KMS-11 (cell line): ENCODE measurements around the gene PARP12.

Experiments used
- H2AFZ ChIP-seq: fragments of 200-600 bp; sonication (generic); 2 replicates; pipeline ENCODE4 v1.6.1; 2016; ENCODE audit warnings: antibody characterized with exemption, mixed run types, low read depth
- H3K27ac ChIP-seq: fragments of 200-600 bp; sonication (generic); 2 replicates; pipeline ENCODE4 v1.6.1; 2016; ENCODE audit warnings: mild to moderate bottlenecking, mixed run types
- H3K27me3 ChIP-seq: fragments of 200-600 bp; sonication (generic); 2 replicates; pipeline ENCODE4 v1.6.1; 2017; ENCODE audit warnings: mild to moderate bottlenecking, low read depth, mixed run types, moderate library complexity; ENCODE audit not compliant: insufficient read depth
- H3K36me3 ChIP-seq: fragments of 200-600 bp; sonication (generic); 2 replicates; pipeline ENCODE4 v1.6.1; 2017; ENCODE audit warnings: mild to moderate bottlenecking, mixed run types; ENCODE audit not compliant: insufficient read depth
- H3K4me1 ChIP-seq: fragments of 200-600 bp; sonication (generic); 2 replicates; pipeline ENCODE4 v1.6.1; 2016; ENCODE audit warnings: mild to moderate bottlenecking, low read depth, mixed run types; ENCODE audit not compliant: poor library complexity, severe bottlenecking
- H3K4me2 ChIP-seq: fragments of 200-600 bp; sonication (generic); 2 replicates; pipeline ENCODE4 v1.7.0; 2016; ENCODE audit warnings: mild to moderate bottlenecking, mixed run types
- H3K4me3 ChIP-seq: fragments of 200-600 bp; sonication (generic); IDR thresholded peaks from 2 replicates; pipeline ENCODE4 v1.6.1; 2017; ENCODE audit warnings: low read depth, low read length, mixed read lengths; ENCODE audit not compliant: insufficient read depth
- H3K79me2 ChIP-seq: fragments of 200-600 bp; sonication (generic); 2 replicates; pipeline ENCODE4 v1.6.1; 2016; ENCODE audit warnings: low read depth, mixed run types; ENCODE audit not compliant: insufficient read depth
- H3K9ac ChIP-seq: fragments of 200-600 bp; sonication (generic); 2 replicates; pipeline ENCODE4 v1.6.1; 2016; ENCODE audit warnings: mild to moderate bottlenecking, mixed run types
- H4K20me1 ChIP-seq: fragments of 200-600 bp; sonication (generic); 2 replicates; pipeline ENCODE4 v1.6.1; 2016; ENCODE audit warnings: mild to moderate bottlenecking, mixed run types; ENCODE audit not compliant: insufficient read depth
- TF ChIP-seq, protein P1 (sequence below): fragments of 200-600 bp; sonication (generic); conservative IDR thresholded peaks from 2 replicates; pipeline ENCODE4 v1.6.1; 2017; ENCODE audit warnings: low read depth, mild to moderate bottlenecking, antibody characterized with exemption, low read length, moderate library complexity, mixed read lengths

Gene PARP12

DNA sequence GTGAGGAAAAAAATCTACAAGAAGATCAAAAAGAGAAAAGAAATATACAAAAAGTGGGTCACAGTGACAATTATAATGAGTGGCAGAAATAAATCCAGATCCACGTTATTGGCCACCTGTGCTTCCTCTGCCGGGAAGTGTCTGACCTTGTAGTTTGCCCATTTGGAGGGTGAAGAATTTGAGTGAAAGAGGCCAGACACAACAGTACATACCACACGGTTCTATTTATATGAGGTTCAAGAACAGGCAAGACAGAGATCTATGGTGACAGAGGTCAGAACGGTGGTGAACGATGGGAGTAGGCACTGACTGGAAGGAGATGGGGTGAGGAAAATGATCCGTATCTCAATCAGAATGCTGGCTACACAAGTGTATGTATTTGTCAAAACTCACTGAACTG, 17.1 kb downstream of the PARP12 start:
- H3K4me1 ChIP-seq = no peaks in the 10 kb centered on the region
- H3K36me3 ChIP-seq = no peaks in the 10 kb centered on the region
- TF ChIP-seq, protein P1, sequence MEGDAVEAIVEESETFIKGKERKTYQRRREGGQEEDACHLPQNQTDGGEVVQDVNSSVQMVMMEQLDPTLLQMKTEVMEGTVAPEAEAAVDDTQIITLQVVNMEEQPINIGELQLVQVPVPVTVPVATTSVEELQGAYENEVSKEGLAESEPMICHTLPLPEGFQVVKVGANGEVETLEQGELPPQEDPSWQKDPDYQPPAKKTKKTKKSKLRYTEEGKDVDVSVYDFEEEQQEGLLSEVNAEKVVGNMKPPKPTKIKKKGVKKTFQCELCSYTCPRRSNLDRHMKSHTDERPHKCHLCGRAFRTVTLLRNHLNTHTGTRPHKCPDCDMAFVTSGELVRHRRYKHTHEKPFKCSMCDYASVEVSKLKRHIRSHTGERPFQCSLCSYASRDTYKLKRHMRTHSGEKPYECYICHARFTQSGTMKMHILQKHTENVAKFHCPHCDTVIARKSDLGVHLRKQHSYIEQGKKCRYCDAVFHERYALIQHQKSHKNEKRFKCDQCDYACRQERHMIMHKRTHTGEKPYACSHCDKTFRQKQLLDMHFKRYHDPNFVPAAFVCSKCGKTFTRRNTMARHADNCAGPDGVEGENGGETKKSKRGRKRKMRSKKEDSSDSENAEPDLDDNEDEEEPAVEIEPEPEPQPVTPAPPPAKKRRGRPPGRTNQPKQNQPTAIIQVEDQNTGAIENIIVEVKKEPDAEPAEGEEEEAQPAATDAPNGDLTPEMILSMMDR = no peak
- no peak overlapping the region for H3K9ac ChIP-seq
- H3K27me3 ChIP-seq = no peaks in the 10 kb centered on the region
- H2AFZ ChIP-seq = no peak overlapping the region
- H3K4me2 ChIP-seq = no peak overlapping the region
- no peaks in the 10 kb centered on the region for H3K79me2 ChIP-seq
- H3K27ac ChIP-seq = no peak overlapping the region
- no peak overlapping the region for H3K4me3 ChIP-seq
- no peaks in the 10 kb centered on the region for H4K20me1 ChIP-seq

DNA sequence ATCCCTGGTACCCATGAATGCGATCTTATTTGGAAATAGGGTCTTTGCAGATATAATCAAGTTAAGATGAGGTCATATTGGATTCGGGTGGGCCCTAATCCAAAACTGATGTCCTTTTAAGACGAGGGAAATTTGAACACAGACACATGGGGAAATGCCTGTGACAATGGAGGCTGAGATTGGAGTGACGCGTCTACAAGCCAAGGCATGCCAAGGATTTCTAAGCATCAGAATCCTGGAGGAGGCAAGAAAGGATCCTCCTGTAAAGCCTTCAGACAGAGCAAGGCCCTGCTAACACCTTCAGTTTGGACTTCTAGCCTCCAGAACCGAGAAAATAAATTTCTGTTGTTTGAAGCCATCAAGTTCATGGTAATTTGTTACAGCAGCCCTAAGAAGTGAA, 18.5 kb downstream of the PARP12 start:
- H3K27me3 ChIP-seq = no peaks in the 10 kb centered on the region
- H3K4me2 ChIP-seq = no peak overlapping the region
- H4K20me1 ChIP-seq = no peaks in the 10 kb centered on the region
- TF ChIP-seq, protein P1 = no peak
- H3K4me1 ChIP-seq = no peaks in the 10 kb centered on the region
- no peak overlapping the region for H3K4me3 ChIP-seq
- H3K36me3 ChIP-seq = no peaks in the 10 kb centered on the region
- no peak overlapping the region for H3K27ac ChIP-seq
- H3K79me2 ChIP-seq = no peaks in the 10 kb centered on the region
- H2AFZ ChIP-seq = no peak overlapping the region
- H3K9ac ChIP-seq = no peak overlapping the region

DNA sequence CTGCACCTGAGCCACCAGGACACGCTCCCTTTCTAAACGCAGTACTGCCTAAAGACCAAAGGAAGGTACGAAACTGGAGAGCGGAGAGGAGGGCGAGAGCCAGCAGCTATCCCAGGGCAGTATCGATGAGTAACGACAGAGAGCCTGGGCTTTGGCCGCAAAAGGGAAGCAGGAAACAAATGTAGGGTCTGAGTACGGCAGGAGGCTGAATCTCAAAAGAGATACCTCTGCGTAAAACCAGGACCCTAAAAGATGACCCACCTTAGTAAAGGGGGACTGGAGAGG, 20.4 kb downstream of the PARP12 start:
- no peak overlapping the region for H3K9ac ChIP-seq
- no peaks in the 10 kb centered on the region for H3K79me2 ChIP-seq
- H3K4me2 ChIP-seq = no peak overlapping the region
- no peaks in the 10 kb centered on the region for H3K4me1 ChIP-seq
- no peak overlapping the region for H3K27ac ChIP-seq
- no peak overlapping the region for H3K4me3 ChIP-seq
- no peaks in the 10 kb centered on the region for H4K20me1 ChIP-seq
- TF ChIP-seq, protein P1 = no peak
- H3K27me3 ChIP-seq = no peaks in the 10 kb centered on the region
- no peak overlapping the region for H2AFZ ChIP-seq
- H3K36me3 ChIP-seq = no peaks in the 10 kb centered on the region

DNA sequence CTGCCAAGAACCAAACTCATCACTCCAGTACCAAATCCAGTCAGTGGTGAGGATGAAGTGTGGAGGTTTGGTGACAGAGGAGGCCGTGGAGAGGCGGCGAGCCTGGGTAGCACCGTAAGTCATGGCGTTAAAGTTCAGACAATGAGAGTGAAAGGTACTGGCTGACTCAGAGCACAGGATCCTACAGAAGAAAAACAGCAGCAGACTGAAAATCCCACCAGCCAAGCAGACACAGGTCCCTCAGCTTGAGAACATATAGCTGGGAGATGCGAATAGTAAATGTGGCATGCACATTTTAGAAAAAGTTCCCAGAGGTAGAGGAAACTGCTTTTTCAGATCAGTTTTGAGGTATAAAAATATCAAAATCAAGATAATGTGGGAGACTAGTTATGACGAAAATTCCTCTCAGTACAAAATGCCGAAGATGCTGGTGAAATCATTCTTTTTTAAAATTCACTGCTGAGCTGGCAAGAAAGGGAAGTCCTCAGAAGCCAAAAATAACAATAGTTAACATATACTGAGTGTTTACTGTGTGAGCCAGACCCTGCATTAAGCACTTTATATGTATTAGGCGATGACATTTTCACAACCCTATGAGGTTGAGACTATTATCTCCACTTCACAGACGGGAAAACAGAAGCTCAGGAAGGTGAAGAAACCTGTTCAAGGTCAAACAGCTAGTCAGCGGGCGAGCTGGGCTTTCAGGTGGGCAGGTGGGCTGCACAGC, 20.9 kb downstream of the PARP12 start:
- Histone ChIP-seq H3K27me3 (no peaks in the 10 kb centered on the region), H4K20me1 (no peaks in the 10 kb centered on the region), H3K4me2 (no peak overlapping the region), H3K36me3 (no peaks in the 10 kb centered on the region), H3K9ac (no peak overlapping the region), H3K79me2 (no peaks in the 10 kb centered on the region), H3K27ac (no peak overlapping the region), H3K4me1 (peaks cover 3% of the 10 kb centered on the region), H3K4me3 (no peak overlapping the region), H2AFZ (no peak overlapping the region)
- TF ChIP-seq, protein P1 = no peak
